ENCODE results near the gene COX20.
A peak's percentile ranks its signal among the peaks of the same experiment; 100 is the strongest.

Gene COX20

GRCh38 chr1:244854865-244855578, 19.6 kb downstream of the COX20 start:
- H3K27ac ChIP-seq = no peak overlapping the region
- no peak for TF ChIP-seq CTCF (conservative IDR thresholded peaks at IDR 0.05)

- TF ChIP-seq CTCF (conservative IDR thresholded peaks at IDR 0.05) = no peak
- 0 out of 2 replicates have a peak overlapping the region, but pooled peaks have one; percentile 3 for H3K27ac ChIP-seq
These were observed 22.3 kb downstream of the COX20 start for GRCh38 chr1:244857761-244858160.

GRCh38 chr1:244858357-244858756, 22.9 kb downstream of the COX20 start:
- H3K27ac ChIP-seq = no peak overlapping the region
- no peak for TF ChIP-seq CTCF (conservative IDR thresholded peaks at IDR 0.05)

- peak overlapping the region; percentile 99; the same call in 1 of the 2 replicates for H3K27ac ChIP-seq
- no peak for TF ChIP-seq CTCF (conservative IDR thresholded peaks at IDR 0.05)
These were observed 24.6 kb downstream of the COX20 start for GRCh38 chr1:244860078-244860477.

GRCh38 chr1:244860914-244861610, 25.6 kb downstream of the COX20 start:
- TF ChIP-seq CTCF (conservative IDR thresholded peaks at IDR 0.05) = no peak
- peak overlapping the region; percentile 99 for H3K27ac ChIP-seq

GRCh38 chr1:244861683-244862082, 26.2 kb downstream of the COX20 start:
- TF ChIP-seq CTCF (conservative IDR thresholded peaks at IDR 0.05) = no peak
- peak overlapping the region; percentile 99 for H3K27ac ChIP-seq

- no peak for TF ChIP-seq CTCF (conservative IDR thresholded peaks at IDR 0.05)
- H3K27ac ChIP-seq = peak overlapping the region; percentile 99
These were observed 26.9 kb downstream of the COX20 start for GRCh38 chr1:244862354-244862698.
